Measurements from ENCODE around the gene SLC38A8. TPM values are rescaled to one million over a fixed set of nuclear protein-coding genes. Genes with fewer than 3 reads are reported as not detected.

The SLC38A8 gene
- total RNA-seq, 1 experiment from 2014 or later: 0.35 TPM

DNA sequence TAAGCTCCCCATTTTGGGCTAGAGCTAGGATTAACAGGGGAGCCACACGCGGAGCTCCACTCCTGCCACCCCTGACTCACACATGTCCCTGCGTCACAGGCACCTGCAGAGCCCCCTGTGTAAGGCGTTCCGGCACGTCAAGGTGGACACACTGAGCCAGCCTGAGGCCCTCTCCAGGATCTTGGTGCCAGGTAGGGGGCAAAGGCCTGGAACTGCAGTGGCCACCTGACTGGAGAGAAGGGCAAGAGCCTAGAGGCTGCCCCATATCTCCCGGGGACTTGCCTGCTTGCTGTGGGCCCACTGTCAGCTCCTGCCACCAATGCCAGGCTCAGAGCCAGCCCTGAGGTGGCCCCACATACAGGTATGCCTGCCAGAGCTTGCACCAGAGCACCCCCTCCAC is 40.9 kb downstream of the SLC38A8 start:
- Histone ChIP-seq H3K79me2 (ENCODE audit: insufficient read depth, low read length) (no peaks in the 10 kb centered on the region), H2AK5ac (ENCODE audit: insufficient read length, low read length) (no peak overlapping the region), H3T11ph (ENCODE audit: low read length) (no peak overlapping the region), H3K56ac (ENCODE audit: insufficient read length, low read depth, low read length) (no peak overlapping the region), H3K4ac (ENCODE audit: low read depth, low read length) (no peak overlapping the region), H3K27me3 (ENCODE audit: insufficient read depth, low read length) (no peaks in the 10 kb centered on the region), H2BK20ac (ENCODE audit: low read depth, low read length, poor library complexity, severe bottlenecking) (no peak overlapping the region), H4K5ac (ENCODE audit: insufficient read length, low read depth, low read length) (no peak overlapping the region), H4K20me1 (ENCODE audit: control insufficient read depth, insufficient read depth, insufficient read length) (no peaks in the 10 kb centered on the region), H2BK5ac (ENCODE audit: insufficient read length, low read length) (no peak overlapping the region), H2AFZ (ENCODE audit: low read length) (no peak overlapping the region), H4K91ac (ENCODE audit: insufficient read length, low read depth, low read length) (no peak overlapping the region), H3K9me3 (ENCODE audit: control insufficient read depth, low read depth, low read length) (no peaks in the 10 kb centered on the region), H3K4me2 (ENCODE audit: insufficient read depth, insufficient read length, low read length) (no peak overlapping the region), H3K23ac (ENCODE audit: insufficient read length, low read depth, low read length) (no peak overlapping the region), H3K18ac (ENCODE audit: insufficient read length, low read depth, low read length) (no peak overlapping the region), H2BK15ac (ENCODE audit: low read depth, low read length) (no peak overlapping the region), H4K8ac (replicated peaks; ENCODE audit: insufficient read length, low read depth, low read length) (no peak overlapping the region), H3K14ac (ENCODE audit: insufficient read depth, low read length) (no peak overlapping the region; the same call in 1 of the 2 replicates), H2BK120ac (ENCODE audit: low read depth, low read length, poor library complexity, severe bottlenecking) (no peak overlapping the region), H3K23me2 (ENCODE audit: insufficient read length, low read depth, low read length, poor library complexity, severe bottlenecking) (no peaks in the 10 kb centered on the region), H2BK12ac (ENCODE audit: insufficient read length, low read depth, low read length) (no peak overlapping the region), H3K27ac (ENCODE audit: insufficient read length, low read depth, low read length) (no peak overlapping the region), H3K79me1 (ENCODE audit: insufficient read depth, low read depth, low read length, poor library complexity, severe bottlenecking) (no peaks in the 10 kb centered on the region), H3K4me1 (ENCODE audit: insufficient read depth, low read length) (no peaks in the 10 kb centered on the region), H3K9ac (ENCODE audit: extremely low read depth, insufficient read length, low read length) (no peak overlapping the region)
- WGBS (ENCODE audit: extremely low coverage, insufficient read length, low lambda C conversion rate): no CpG with 5 or more reads among the region's 7 CpGs
- DNase-seq: no peak
- Mint-ChIP-seq H3K27ac (peak overlapping the region in 1 of 3 experiments; percentile 80; a peak in 1 of 7 replicates), H3K9me3 (no peaks in the 10 kb centered on the region), H3K36me3 (ENCODE audit: insufficient read depth in 1 of 3, low read depth in 3 of 3) (0 out of 7 replicates have a peak, but pooled peaks cover 0 to under 1% (median 0%) of the 10 kb centered on the region in 3 experiments), H3K4me1 (peaks cover 2 to 13% of the 10 kb centered on the region in 2 experiments; a peak in 3 of 4 replicates), H3K27me3 (ENCODE audit: low read depth) (peaks cover 13% of the 10 kb centered on the region), H3K4me3 (no peak overlapping the region)
- TF ChIP-seq CTCF (conservative IDR thresholded peaks at IDR 0.05): no peak
